Occipital lobe (tissue), 2 donors: ENCODE measurements around the gene C9. TPM values are rescaled to one million over a fixed set of nuclear protein-coding genes. Genes with fewer than 3 reads are reported as not detected.
"Not testable (repeated sequence)": the region's sequence is repeated elsewhere in the genome, so short reads cannot be mapped to it uniquely, and the experiment has no call there.

ENCODE experiments used
- DNase-seq: peaks from one replicate; lab custom pipeline; 2025; lab: John Stamatoyannopoulos, UW
- total RNA-seq: library from RNA; depleted of rRNA; stranded (reverse); fragments of >200 nt; gene quantifications from one replicate; pipeline ENCODE4 v1.2.3, GENCODE V29; 2014

The C9 gene
- total RNA-seq, 1 donor from 2014 or later: not detected

DNA sequence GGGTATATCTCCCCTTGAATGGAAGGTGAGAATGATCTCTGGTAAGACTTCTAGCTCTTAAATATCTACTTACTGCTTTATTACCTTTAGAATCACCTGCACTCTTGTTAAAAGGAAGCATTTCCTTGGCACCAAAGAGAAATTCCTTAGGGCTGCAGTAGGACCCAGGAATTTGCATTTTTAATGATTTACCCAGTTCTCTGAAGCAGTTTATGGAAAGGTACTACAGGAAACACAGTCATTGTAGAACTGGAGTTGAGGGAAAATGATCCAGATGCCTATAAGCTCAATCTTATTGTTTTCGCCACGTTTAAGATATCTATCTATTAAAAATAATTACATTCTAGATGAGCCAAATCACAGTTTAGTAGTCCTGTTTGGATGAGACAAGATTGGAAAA, 9.5 kb upstream of the C9 start:
- DNase-seq: no peak

- DNase-seq: no peak
These were observed 7.0 kb upstream of the C9 start for GRCh38 chr5:39371367-39371635.

DNA sequence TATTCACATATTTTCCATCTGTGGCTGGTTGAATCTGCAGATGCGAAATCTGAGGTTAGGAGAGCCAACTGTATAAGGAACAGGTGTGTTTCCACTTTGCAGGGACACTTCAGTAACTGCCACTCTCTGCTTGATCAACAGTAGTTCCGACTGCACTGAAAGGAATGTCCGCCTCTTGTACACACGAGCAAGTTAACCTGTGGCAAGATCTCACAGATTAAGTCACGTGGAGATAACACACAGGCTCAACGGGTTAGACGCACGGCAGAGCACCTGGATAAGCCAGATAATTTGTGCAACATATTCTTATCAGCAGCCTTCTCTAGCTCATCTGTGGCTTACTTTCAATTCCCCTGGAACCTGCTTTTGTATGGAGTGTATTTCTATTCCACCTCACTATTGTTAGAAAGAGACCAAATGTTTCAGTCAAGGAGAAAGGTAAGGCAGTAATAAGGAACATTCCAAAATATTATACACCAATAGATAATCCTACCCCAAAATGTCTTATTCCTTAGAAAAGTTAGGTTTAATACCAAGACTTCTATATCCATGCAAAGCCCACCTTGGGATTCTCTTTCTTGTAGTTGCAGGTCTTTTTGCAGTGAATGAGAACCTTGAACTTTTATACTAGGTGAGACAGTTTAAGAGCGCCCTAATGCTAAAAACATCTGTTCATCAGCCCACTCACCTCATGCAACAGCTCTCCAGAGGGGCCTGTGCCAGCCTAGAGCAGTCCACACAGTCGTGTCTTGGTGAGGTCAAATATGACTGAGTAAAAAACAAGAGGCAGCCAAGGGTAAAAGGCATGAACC, 6.5 kb upstream of the C9 start:
- DNase-seq: no peak

- no peak for DNase-seq
These were observed 5.0 kb upstream of the C9 start for GRCh38 chr5:39369123-39369815.

- no peak for DNase-seq
These were observed 3.8 kb upstream of the C9 start for GRCh38 chr5:39368116-39368515.

- no peak for DNase-seq
These were observed 3.4 kb upstream of the C9 start for GRCh38 chr5:39367711-39368110.

DNA sequence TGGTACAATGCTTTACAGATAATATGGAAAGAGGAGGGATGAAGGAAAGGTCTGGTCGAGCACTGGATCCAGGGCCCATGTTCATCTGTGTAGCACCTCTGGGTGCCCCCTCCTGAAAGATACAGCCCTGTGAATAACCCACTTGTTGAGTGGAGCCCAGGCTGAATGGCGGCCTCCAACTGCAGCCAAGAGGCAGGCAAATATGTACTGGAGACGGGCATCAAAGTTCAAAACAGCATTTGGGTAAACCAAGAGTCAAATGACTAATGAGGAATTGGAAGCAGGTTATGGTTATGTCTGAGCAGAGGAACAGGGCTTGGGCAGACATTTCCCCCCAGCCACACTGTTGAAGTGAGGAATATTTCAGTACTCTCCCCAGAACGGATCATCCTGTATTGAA, 1.1 kb downstream of the C9 start:
- DNase-seq: no peak

DNA sequence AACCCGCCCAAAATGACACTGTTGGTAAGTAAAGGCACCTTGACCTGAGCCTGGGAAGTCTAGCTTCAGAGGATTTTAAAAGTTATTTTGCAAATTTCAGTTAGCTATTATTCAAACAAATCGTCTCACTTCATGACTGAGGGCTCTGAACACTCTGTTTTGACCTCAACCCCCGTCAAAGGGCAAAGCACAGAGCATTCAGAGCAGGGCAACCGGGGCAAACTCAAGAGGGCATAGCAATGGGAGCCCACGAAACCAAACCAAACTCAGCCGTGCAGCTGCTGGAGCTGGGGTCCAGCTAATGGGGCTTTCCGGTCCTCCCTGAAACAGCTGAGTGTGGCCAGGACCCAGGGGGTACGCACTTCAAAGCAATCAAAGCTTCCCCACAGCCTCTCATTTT, 1.6 kb downstream of the C9 start:
- no peak for DNase-seq

GRCh38 chr5:39361306-39361705, 3.0 kb downstream of the C9 start:
- DNase-seq: no peak

- no peak for DNase-seq
These were observed 3.7 kb downstream of the C9 start for GRCh38 chr5:39360471-39361111.

DNA sequence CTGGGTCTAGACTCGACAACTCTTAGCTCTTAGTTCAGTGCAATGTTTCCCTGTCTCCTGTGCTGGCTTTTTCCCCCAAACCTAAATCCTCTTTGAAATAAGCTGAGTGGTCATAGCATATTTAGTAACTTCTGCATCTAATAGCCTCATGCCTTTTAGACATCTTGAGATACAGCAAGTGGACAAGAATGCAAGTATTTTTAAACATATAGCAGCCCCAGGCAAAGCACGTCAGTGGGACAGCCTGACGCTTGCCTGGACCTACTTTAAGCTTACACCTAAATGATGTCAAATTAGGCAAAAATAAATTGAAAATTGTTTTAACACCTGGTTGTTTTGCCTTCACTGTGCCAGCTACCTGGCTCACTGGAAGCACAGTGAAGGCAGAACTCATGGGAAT, 8.0 kb downstream of the C9 start:
- DNase-seq: no peak

- no peak for DNase-seq
These were observed 9.0 kb downstream of the C9 start for GRCh38 chr5:39355324-39355723.

DNA sequence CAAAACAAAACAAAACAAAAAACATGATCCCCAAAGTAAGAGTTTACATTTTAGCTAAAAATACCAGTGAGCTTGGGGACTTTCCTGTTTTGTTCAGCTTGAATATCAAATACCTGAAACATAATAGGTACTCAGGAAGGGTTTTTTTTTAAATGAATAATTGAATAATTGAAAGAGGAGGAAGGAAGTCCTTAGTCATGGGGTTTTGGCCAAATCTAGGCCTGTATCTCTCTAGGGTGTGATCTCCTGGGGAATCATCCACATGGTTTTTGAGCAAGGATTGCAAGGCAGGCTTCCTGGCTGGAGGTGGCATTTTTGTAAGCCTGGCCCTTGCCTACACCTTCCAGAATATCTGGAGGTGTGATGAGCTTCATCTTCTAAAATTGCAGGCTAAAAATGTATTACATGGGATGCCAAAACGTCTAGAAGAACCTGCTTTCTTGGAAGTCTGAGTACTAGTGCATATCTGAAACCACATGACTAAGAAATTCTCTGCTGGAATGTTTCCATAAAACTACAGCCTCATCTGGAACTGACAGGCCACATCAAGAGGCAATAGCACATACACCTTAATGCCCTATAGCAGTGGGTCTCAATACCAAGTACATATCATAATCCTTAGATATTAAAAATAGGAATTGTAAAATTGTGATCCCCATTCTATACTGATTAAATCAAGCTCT, 10.4 kb downstream of the C9 start:
- no peak for DNase-seq

DNA sequence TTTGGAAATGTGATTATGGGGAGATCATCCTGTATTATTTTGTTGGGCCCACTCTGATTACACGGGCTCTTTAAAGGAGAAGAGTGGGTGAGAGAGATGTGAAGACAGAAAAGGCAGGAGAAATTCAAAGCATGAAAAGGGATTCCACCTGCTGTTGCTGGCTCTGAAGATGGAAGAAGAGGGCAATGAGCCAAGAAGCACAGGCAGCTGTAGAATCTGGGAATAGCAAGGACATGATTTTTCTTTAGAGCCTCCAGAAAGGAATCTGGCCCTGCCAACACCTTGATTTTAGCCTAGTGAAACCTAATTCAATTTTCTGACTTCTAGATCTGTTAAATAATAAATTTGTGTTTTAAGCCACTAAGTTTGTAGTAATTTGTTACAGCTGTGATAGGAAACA, 11.3 kb downstream of the C9 start:
- no peak for DNase-seq

GRCh38 chr5:39352170-39352569, 12.1 kb downstream of the C9 start:
- no peak for DNase-seq

GRCh38 chr5:39349484-39349883, 14.8 kb downstream of the C9 start:
- no peak for DNase-seq

- no peak for DNase-seq
These were observed 21.8 kb downstream of the C9 start for GRCh38 chr5:39342460-39342859.

- no peak for DNase-seq
These were observed 22.4 kb downstream of the C9 start for GRCh38 chr5:39341896-39342295.

DNA sequence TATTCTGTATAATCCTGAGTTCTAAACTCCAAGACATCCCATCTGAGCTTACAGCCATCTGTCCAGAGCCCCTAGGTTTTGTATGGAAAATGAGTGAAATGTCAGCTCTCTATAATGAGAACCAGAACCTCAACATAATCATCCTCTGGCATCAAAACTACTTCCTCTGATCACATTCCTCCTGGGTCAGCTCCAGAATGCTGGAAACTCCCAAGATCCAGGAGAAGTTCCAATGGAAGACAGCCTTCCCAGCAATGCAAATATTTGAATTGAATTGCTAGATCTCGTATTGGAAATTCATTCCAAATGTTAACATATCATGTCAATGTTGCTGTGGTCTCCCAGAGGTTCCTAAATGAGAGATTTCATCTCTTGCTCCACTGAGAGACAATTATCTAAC, 23.8 kb downstream of the C9 start:
- no peak for DNase-seq

DNA sequence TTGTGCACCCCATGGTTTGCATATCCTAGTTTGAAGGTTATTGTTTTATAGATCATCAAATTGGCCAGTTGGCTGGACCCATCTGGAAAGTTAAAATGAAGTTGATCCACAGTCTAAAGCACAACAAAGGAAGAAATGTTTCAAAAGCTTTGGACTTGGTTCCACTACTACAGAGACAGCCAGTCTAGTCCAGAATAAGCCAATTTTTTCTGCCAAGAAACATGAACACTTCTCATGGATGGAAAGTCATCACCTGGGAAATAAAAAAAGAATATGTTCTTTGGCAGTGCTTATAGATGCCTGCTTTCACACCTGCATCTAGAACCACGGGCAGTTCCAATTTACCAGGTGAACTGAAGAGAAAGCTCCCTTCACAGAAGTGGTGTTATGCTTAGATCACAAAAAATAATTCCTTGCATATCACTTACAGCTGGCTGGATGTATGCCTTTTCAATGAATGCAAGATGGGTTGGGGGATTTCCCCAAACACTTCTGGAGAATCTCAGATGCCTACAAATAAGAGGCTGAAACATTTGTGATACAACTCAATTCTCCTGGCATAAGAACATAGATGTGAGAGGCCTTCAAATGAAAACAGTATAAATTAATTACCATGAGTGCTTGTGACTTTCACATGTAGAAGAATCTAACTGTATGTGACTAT, 26.9 kb downstream of the C9 start:
- no peak for DNase-seq

- DNase-seq: not testable (repeated sequence)
These were observed 30.0 kb downstream of the C9 start for GRCh38 chr5:39334296-39334695.

- no peak for DNase-seq
These were observed 31.2 kb downstream of the C9 start for GRCh38 chr5:39333104-39333503.
